ENCODE results near the gene SLC5A8. TPM values are rescaled to one million over a fixed set of nuclear protein-coding genes. Genes with fewer than 3 reads are reported as not detected.

The SLC5A8 gene
- total RNA-seq, 1 experiment from 2014 or later = not detected

DNA sequence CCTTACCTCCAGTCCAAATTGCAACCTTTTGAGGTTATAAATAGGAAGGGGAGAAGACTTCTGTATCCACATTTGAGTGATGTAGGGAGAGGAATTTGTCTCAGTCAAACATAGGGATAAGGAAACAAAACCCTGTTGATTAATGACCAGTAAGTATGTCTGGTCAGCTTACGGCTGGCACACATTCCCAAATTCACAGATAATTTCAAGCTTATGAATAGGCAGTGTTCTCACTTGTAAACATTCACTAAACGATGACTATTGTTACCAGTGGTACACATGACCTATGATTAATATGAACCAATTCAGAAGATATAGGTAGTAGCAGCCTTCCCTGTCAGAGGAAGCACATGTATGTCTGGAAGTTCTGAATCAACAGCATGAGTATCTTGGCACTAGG is 33.0 kb upstream of the SLC5A8 start:
- ChIA-PET RAD21 (ENCODE audit: low non-redundant PET in 1 of 2, low total read pairs in 2 of 2, uncharacterized antibody in 2 of 2, unreplicated experiment in 2 of 2) (no interaction called here), POLR2A (no interaction called here), CTCF (no interaction called here)
- TF ChIP-seq CEBPB (IDR thresholded peaks at IDR 0.05; ENCODE audit: low read depth) = no peak
- TF ChIP-seq FOSL1 (IDR thresholded peaks at IDR 0.05; ENCODE audit: low read depth) = no peak
- TF ChIP-seq RAD21 (IDR thresholded peaks at IDR 0.05; ENCODE audit: low read depth) = no peak
- TF ChIP-seq, protein P1, sequence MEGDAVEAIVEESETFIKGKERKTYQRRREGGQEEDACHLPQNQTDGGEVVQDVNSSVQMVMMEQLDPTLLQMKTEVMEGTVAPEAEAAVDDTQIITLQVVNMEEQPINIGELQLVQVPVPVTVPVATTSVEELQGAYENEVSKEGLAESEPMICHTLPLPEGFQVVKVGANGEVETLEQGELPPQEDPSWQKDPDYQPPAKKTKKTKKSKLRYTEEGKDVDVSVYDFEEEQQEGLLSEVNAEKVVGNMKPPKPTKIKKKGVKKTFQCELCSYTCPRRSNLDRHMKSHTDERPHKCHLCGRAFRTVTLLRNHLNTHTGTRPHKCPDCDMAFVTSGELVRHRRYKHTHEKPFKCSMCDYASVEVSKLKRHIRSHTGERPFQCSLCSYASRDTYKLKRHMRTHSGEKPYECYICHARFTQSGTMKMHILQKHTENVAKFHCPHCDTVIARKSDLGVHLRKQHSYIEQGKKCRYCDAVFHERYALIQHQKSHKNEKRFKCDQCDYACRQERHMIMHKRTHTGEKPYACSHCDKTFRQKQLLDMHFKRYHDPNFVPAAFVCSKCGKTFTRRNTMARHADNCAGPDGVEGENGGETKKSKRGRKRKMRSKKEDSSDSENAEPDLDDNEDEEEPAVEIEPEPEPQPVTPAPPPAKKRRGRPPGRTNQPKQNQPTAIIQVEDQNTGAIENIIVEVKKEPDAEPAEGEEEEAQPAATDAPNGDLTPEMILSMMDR (IDR thresholded peaks at IDR 0.05 in 2 of 3, conservative IDR thresholded peaks at IDR 0.05 in 1 of 3; ENCODE audit: borderline replicate concordance in 1 of 3, insufficient read depth in 1 of 3, low read depth in 2 of 3, low read length in 2 of 3) = no peak
- TF ChIP-seq MAX (IDR thresholded peaks at IDR 0.05) = no peak
- Histone ChIP-seq H3K4me2 (ENCODE audit: low read length) (no peak overlapping the region), H4K20me1 (ENCODE audit: insufficient read depth) (no peaks in the 10 kb centered on the region), H3K27ac (ENCODE audit: low read depth, low read length) (no peak overlapping the region), H3K27me3 (ENCODE audit: insufficient read depth, low read length) (no peaks in the 10 kb centered on the region), H3K79me2 (ENCODE audit: insufficient read depth, low read length) (no peaks in the 10 kb centered on the region), H3K36me3 (ENCODE audit: control insufficient read depth in 1 of 2, insufficient read depth in 2 of 2, low read length in 2 of 2) (no peaks in the 10 kb centered on the region), H2AFZ (ENCODE audit: low read depth, low read length, poor library complexity, severe bottlenecking) (no peak overlapping the region), H3K9me3 (ENCODE audit: control insufficient read depth in 1 of 2, insufficient read depth in 1 of 2, low read depth in 1 of 2, low read length in 2 of 2) (no peaks in the 10 kb centered on the region), H3K4me1 (ENCODE audit: control insufficient read depth in 1 of 2, insufficient read depth in 2 of 2, low read length in 2 of 2) (no peaks in the 10 kb centered on the region), H3K9me2 (ENCODE audit: insufficient read depth) (no peaks in the 10 kb centered on the region; the same call in 1 of the 2 replicates), H3K4me3 (replicated peaks in 1 of 2; ENCODE audit: low read depth in 1 of 2, low read length in 2 of 2) (no peak overlapping the region), H3K9ac (ENCODE audit: low read length) (no peak overlapping the region)
- DNase-seq (ENCODE audit: low read depth, low spot score) = no peak
- intact Hi-C loops (cut with micrococcal nuclease) = no loop called here
- BruUV-seq (replicated peaks) = no TSS peak
- no peak for ATAC-seq

DNA sequence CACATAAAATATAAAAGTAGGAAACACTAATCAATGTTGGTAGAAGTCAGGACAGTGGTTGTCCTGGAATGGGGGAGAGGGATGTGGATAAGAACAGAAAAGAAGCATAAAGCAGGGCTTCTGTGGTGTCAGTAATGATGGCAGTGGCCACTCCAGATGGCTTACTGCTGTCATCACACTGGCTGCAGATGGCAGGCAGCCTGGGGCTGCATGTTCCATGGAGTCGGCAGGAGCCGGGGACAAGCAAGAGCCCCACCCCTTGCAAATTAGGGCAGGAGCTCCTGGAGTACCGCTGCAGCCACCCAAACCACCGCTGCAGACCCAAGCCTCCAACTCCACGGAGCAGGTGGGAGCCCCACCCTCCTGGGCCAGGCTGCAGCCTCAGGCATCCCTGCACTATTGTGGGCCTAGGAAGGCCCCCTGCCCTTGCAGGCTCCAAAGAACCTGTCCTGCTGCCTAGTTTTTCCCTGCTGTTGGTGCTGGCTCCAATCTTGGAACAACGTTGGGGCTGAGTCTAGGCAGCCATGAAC is 28.8 kb upstream of the SLC5A8 start:
- Histone ChIP-seq H2AFZ (ENCODE audit: low read depth, low read length, poor library complexity, severe bottlenecking) (no peak overlapping the region), H3K27ac (ENCODE audit: low read depth, low read length) (no peak overlapping the region), H3K27me3 (ENCODE audit: insufficient read depth, low read length) (no peaks in the 10 kb centered on the region), H3K9me3 (ENCODE audit: control insufficient read depth in 1 of 2, insufficient read depth in 1 of 2, low read depth in 1 of 2, low read length in 2 of 2) (no peaks in the 10 kb centered on the region), H3K9ac (ENCODE audit: low read length) (no peak overlapping the region), H3K4me2 (ENCODE audit: low read length) (no peak overlapping the region), H3K4me1 (ENCODE audit: control insufficient read depth in 1 of 2, insufficient read depth in 2 of 2, low read length in 2 of 2) (no peaks in the 10 kb centered on the region), H3K9me2 (ENCODE audit: insufficient read depth) (no peaks in the 10 kb centered on the region), H3K36me3 (ENCODE audit: control insufficient read depth in 1 of 2, insufficient read depth in 2 of 2, low read length in 2 of 2) (no peaks in the 10 kb centered on the region), H3K79me2 (ENCODE audit: insufficient read depth, low read length) (no peaks in the 10 kb centered on the region), H4K20me1 (ENCODE audit: insufficient read depth) (no peaks in the 10 kb centered on the region), H3K4me3 (replicated peaks in 1 of 2; ENCODE audit: low read depth in 1 of 2, low read length in 2 of 2) (no peak overlapping the region)
- TF ChIP-seq YY1 (IDR thresholded peaks at IDR 0.05; ENCODE audit: extremely low read depth, insufficient replicate concordance, low read depth, low read length) = no peak
- TF ChIP-seq RAD21 (IDR thresholded peaks at IDR 0.05; ENCODE audit: low read depth) = no peak
- no peak for TF ChIP-seq SP1 (IDR thresholded peaks at IDR 0.05; ENCODE audit: low read depth)
- TF ChIP-seq CEBPB (IDR thresholded peaks at IDR 0.05; ENCODE audit: low read depth) = no peak
- DNase-seq (ENCODE audit: low read depth, low spot score) (no peak), ATAC-seq (no peak)
- intact Hi-C loops (cut with micrococcal nuclease) = no loop called here
- POLR2A ChIA-PET = no interaction called here
- RAD21 ChIA-PET (ENCODE audit: low non-redundant PET in 1 of 2, low total read pairs in 2 of 2, uncharacterized antibody in 2 of 2, unreplicated experiment in 2 of 2) = no interaction called here
- no TSS peak for BruUV-seq (replicated peaks)
- CTCF ChIA-PET = no interaction called here

Data from HCT116 (cell line).